ENCODE results near the gene PPM1L.

DNA sequence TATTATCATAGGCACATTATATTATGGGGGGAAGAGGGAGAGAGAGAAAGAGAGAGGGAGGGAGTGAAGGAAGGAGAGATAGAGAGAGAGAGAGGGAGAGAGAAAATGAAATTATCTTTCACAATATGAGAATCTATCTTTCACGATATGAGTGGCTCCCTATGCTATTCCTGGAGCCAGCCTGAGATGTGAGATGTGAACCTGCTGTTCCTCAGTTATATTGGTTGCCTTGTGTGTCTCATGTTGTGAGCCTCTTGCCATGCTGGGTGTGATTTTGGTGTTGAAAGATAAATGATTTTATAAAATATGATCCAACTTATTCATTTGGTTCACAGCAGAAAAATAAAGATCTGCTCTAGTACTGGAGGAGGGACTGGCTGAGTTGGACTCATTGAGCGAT lies 148.7 kb downstream of the PPM1L start:
- TF ChIP-seq, protein P1, sequence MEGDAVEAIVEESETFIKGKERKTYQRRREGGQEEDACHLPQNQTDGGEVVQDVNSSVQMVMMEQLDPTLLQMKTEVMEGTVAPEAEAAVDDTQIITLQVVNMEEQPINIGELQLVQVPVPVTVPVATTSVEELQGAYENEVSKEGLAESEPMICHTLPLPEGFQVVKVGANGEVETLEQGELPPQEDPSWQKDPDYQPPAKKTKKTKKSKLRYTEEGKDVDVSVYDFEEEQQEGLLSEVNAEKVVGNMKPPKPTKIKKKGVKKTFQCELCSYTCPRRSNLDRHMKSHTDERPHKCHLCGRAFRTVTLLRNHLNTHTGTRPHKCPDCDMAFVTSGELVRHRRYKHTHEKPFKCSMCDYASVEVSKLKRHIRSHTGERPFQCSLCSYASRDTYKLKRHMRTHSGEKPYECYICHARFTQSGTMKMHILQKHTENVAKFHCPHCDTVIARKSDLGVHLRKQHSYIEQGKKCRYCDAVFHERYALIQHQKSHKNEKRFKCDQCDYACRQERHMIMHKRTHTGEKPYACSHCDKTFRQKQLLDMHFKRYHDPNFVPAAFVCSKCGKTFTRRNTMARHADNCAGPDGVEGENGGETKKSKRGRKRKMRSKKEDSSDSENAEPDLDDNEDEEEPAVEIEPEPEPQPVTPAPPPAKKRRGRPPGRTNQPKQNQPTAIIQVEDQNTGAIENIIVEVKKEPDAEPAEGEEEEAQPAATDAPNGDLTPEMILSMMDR (IDR thresholded peaks at IDR 0.05): no peak
- TF ChIP-seq POLR2A (IDR thresholded peaks at IDR 0.05): no peak
